ENCODE results near the gene MREG. TPM values are rescaled to one million over a fixed set of nuclear protein-coding genes. Genes with fewer than 3 reads are reported as not detected.
"Not testable (repeated sequence)": the region's sequence is repeated elsewhere in the genome, so short reads cannot be mapped to it uniquely, and the experiment has no call there.

Gene MREG
- total RNA-seq, 1 experiment from 2014 or later, result 4.6 TPM

GRCh38 chr2:216021768-216022565 lies 8.6 kb upstream of the MREG start:
- no peak for DNase-seq (ENCODE audit: low read depth)

DNA sequence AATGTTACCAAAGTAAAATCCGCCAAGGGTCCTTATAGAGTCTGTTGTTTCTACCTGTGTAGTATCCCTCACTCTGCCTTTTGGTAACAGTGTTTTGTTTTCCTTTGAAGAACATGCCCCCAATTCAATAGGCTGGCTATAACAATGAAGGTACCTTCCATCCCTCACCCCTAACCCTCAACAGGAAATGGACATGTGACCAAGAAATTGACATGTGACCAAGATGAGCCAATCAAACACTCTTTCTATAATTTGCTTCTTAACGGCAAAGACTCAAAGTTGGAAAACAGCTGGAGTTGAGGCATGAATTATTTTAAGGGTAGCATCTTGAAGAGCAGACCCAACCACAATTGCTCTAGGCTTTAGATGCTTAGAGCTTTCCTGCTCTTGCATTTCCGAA lies 5.4 kb upstream of the MREG start:
- no peak for DNase-seq (ENCODE audit: low read depth)

DNA sequence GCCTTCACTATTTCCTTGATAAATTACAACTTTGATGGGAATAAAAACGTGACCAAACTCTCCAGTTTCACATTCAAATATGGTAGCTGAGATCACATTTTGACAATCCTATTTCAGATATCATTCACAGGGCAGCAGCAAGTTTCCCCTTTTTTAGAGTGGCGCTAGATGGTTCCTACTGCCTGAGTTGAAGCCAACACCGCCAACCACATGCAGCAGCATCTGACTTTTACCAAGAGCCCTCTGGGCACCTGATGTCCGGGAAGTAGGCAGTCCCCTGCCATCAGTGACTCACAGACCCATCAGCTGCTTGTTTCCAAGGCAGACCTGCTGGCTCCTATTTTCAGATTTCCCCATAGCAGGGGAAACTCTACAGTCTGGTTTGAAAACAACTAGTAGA lies 4.0 kb upstream of the MREG start:
- DNase-seq (ENCODE audit: low read depth), result peak; percentile 95

- no peak for DNase-seq (ENCODE audit: low read depth)
Measured at GRCh38 chr2:216016581-216016980, 3.2 kb upstream of the MREG start.

GRCh38 chr2:216015722-216016464 lies 2.5 kb upstream of the MREG start:
- peak; percentile 42 for DNase-seq (ENCODE audit: low read depth)

DNA sequence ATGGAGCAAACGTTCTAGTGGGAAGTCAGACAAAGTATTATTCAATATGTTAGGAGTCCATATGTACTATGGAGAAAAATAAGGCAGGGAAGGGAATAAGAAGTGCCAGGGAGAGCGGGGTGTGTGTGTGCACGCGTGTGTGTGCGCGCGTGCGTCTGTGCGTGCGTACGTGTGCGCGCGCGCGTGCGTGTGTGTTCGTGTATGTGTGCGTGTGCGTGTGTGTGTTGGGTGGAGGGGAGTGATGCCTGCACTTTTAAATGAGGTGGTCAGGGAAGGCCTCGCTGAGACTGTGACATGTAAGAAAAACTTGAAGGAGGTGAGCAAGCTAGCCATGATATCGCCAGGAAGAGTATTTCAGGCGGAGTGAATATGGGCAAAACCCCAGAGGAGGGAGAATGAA lies 1.6 kb upstream of the MREG start:
- no peak for DNase-seq (ENCODE audit: low read depth)

GRCh38 chr2:216014006-216014405 lies 655 bp upstream of the MREG start:
- no peak for DNase-seq (ENCODE audit: low read depth)

DNA sequence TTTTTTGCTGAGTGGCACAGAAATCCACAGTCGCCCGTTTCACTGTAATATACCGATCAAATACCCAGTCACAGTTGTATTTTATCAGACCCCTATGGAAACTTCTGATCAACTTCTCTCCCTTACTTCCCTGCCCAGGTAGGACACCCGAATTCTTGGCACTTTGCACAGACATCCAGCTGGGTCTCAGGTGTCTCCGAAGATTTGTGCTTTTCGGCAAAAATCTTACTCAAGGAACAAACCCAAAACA lies 596 bp downstream of the MREG start:
- DNase-seq (ENCODE audit: low read depth), result no peak

GRCh38 chr2:216012133-216012829 lies 1.1 kb downstream of the MREG start:
- peak; percentile 53 for DNase-seq (ENCODE audit: low read depth)

DNA sequence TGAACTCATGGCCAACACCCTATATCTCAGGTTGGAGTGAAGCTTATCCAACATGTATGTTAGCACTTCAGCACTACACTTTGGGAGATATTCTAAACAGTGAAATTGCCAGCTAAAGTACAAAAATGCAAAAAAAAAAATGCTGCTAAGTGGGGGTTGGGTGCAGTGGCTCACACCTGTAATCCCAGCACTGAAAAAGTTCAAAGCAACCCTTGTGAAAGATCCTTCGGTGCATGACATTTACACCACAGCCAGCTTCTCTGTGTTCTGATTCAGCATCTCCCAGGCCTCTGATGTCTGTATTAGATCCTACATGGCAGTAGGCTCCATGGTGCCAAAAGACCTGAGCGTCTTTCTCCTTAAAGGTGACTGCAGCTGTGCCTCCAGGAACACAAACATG lies 4.1 kb downstream of the MREG start:
- DNase-seq (ENCODE audit: low read depth), result not testable (repeated sequence)

DNA sequence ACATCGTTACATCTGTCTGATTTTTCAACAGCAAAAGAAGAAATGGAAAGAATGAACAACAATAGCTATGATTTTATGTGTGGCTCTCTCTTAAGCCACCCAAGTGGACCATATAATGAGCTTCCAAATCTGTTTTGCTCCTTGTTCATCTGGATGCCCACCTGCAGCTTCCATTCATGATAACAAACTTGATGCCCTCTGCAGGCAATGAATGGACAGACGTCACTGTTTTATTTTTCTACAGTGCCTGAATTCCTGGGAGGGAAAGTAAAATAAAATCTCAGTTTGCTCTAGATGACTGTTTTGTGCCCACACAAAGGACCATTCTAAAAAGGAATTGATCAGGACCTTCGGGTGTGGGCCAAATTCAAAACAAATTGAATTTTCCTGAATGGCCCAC lies 5.0 kb downstream of the MREG start:
- no peak for DNase-seq (ENCODE audit: low read depth)

- peak; percentile 92 for DNase-seq (ENCODE audit: low read depth)
Measured at GRCh38 chr2:216006164-216006663, 7.1 kb downstream of the MREG start.

DNA sequence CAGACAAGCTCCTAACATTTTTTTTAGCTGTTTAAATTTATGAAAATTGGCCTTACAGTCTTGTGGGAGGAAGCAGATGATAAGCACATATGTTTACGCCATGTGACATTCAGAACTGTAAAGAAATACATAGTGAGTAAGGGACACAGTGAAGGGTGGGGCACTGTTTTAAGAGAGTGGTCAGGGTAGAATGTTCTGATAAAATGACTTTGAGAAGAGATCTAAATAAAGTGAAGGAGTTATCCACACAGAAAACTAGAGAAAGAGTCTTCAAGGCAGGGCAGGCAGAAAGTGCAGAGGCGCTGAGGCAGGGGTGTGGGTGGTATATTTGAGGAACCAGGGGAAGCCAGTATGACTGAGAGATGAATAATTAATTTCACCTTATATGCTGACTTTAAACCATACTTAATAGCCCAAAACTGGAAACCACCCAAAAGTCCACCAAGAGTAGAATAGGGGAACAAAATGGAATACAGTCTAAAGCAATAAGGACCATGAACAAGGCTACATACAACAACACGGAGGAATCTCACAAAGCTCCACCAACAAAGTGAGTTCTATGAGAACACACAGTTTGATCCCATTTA lies 8.6 kb downstream of the MREG start:
- DNase-seq (ENCODE audit: low read depth), result no peak

DNA sequence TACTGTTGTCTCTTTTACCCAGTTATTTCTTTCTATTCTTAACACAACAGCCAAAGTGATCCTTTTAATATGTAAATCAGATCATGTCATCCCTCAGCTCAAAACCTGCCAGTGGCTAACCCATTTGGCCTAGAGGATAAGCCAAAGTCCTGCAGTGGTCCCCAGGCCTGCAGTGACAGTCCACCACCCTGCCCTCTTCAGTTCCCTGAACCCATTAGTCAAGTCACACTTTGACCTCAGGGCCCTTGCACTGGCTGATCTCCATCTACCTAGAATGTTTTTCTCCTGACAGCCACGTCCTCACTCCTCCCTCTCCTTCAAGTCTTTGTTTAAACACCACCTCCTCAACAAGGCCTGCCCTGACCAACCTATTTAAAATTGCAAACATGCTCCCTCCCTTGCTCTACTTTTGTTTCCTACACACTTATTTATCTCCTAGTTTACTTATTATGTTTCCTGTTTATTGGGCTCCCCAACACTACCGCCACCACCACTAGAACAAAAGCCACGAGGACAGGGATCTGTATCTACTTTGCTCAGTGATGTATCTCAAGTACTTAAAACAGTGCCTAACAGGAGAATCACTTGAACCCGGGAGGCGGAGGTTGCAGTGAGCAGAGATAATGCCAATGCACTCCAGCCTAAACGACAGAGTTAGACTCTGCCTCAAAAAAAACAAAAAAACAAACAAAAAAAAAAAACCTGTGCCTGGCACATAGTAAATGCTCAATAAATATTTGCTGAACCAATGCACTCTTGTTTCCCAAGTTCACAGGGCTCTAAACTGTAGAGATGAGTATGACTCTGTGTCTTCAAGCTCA lies 9.3 kb downstream of the MREG start:
- no peak for DNase-seq (ENCODE audit: low read depth)

DNA sequence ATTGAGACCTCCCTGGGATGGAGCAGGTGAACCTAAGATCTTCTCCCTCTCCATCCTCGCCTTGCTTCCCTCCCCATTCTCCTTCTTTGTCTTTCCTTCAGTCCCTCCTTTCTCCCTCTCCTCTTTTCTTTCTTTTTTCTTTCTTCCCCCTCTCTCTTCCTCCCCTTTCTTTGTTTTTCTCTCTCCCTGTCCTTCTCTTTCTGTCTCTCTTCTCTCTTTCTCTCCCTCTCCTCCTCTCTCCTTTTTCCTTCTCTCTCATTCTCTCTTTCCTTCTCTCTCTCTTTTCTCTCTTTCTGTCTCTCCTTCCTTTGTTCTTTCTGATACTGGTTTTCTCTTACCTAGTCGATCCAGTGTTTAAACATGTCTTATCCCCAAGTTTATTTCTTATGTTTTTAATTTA lies 10.7 kb downstream of the MREG start:
- no peak for DNase-seq (ENCODE audit: low read depth)

DNA sequence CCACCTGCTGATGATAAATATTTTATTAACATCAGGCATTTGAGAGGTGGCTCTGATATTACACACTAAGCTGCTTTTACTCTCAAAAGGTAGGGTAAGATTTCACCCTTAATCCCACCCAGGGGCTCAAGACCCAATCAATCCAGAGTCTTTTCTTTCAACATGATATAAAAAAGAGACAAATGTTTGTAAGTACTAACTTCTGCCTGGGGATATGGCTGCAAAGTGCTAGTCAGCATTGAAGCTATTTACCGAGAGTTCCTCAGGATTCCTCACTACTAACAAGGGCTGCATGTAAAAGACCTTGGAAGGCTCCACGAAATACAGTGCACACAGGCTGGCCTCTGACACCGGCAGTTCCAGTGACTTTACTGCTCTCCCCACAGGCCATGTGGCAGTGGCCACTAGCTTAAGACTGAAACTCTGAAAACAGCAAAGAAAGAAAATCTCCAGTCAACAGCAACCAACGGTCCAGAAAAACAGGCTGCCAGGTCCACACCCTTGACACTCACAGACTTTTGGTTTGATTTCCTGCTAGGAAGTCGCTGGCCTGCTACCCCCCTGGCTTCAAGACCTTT lies 11.2 kb downstream of the MREG start:
- no peak for DNase-seq (ENCODE audit: low read depth)

DNA sequence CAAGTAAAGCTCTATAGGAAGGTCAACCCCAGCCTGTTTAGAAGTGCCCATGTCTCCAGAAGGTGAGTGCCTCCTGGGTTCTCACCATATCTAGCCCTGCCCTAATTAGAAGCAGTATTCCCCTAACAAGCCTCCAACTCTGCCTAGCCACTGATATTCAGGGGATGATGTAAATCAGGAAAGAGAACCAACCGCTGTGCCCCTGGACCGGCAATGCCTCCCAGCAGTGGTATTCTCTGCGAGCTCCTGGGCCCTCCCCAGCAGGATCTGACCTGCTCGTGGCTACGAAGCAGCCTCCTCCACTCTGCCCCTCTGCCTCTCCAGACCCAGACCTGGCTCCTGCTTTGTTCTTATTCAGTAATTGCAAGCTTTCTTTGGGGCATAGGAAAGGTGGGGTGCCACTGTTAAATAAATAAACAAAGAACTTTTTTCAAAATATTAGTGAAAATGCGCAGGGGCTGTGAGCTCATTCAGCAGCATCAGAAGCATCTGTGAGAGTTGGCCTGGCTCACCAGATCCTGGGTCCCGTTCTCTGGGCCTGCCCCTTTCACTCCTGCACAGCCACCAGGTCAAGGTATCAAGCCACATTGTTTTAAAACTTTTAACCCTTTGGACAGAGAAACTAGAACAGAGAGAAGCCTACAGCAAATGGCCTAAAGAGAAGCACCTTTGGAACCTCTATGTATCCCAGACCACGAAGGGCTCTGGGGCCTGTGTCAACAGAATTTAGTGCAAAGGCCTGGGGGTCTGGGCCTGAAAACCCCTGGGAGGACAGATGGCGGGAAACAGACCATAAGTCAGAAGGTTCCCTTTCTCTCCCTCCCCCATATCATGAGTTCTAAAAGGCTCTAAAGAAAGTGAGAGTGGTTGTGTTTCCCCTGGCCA lies 11.9 kb downstream of the MREG start:
- no peak for DNase-seq (ENCODE audit: low read depth)

DNA sequence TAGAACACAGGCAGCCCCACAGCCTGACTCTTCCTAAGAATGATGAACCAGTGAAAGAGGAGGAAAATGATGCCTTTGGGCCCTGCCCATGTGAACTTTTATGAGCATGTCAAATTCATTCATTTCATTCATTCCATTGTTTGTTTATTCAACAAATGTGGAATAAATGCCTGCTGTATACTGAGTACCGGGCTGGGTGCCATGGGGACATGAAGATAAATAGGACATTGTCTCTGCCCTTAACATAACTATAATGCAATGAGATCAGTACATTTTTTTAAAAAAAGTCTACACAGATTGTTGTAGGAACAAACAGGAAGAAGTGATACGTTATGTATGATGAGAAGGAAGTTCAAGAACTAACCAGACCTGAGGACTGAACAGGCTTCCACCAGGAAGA lies 14.7 kb downstream of the MREG start:
- peak; percentile 37 for DNase-seq (ENCODE audit: low read depth)

DNA sequence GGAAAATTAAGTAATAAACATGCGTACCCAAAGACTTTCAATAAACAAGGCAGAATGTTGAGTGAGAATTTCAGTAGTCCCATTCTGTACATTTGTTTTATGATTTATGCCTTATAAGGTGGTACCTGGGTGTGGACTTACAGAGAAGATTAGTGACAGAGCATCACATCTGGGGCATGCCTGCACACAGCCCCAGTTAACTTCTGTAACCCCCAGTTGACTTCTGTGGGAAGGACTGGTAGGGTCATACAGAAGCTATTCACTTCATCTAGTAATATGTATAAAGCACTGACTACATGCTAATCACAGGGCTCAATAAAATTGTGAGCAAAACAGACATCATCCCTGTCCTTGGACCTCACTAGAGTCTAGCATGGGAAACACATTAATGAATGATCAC lies 16.1 kb downstream of the MREG start:
- no peak for DNase-seq (ENCODE audit: low read depth)

DNA sequence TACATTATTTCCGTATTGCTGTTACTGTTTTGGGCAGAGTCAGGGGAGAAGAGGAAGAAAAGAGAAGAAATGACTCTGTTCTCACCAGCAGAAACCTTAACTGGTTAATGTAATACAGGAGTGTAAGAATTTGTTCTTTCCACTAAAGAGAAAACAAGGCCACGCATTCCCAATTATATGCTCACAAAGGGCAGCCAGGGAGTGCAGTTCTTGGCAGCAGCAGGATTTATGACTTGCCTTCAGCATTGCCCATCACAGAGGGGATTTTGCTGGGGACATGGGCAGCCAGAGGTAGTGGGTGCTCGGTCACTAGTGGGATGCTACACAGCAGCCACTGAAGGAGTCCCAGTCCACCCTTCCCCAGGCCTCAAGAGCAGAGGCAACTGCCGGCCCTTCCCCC lies 18.4 kb downstream of the MREG start:
- no peak for DNase-seq (ENCODE audit: low read depth)
